ENCODE results near the gene KRTAP9-8.

- no peak for TF ChIP-seq POLR2A (IDR thresholded peaks at IDR 0.05; ENCODE audit: control extremely low read depth in 1 of 2, low read depth in 2 of 2, low read length in 2 of 2)
- no peak for TF ChIP-seq MAFK (IDR thresholded peaks at IDR 0.05; ENCODE audit: low read depth, low read length)
These were observed 40.6 kb downstream of the KRTAP9-8 start for GRCh38 chr17:41278176-41278955.

All from H1 (cell line).